ENCODE measurements around the gene OSBPL8.

DNA sequence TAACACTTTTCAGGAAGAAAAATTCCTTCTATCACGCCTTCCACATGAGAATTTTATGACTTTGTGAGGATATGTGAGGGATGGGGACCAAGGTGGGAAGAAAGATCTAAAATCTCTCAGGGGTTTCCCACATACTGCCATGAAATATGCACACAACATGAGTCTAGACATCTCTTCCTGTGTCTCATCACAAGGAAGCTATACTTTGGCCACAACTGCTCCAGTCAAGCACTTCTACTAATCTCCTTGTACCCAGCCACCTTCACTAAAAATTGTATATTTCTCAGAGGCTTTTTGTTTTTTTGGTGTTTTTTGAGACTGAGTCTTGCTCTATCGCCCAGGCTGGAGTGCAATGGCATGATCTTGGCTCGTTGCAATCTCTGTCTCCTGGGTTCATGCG lies 3.2 kb downstream of the OSBPL8 start:
- TF ChIP-seq, protein P1, sequence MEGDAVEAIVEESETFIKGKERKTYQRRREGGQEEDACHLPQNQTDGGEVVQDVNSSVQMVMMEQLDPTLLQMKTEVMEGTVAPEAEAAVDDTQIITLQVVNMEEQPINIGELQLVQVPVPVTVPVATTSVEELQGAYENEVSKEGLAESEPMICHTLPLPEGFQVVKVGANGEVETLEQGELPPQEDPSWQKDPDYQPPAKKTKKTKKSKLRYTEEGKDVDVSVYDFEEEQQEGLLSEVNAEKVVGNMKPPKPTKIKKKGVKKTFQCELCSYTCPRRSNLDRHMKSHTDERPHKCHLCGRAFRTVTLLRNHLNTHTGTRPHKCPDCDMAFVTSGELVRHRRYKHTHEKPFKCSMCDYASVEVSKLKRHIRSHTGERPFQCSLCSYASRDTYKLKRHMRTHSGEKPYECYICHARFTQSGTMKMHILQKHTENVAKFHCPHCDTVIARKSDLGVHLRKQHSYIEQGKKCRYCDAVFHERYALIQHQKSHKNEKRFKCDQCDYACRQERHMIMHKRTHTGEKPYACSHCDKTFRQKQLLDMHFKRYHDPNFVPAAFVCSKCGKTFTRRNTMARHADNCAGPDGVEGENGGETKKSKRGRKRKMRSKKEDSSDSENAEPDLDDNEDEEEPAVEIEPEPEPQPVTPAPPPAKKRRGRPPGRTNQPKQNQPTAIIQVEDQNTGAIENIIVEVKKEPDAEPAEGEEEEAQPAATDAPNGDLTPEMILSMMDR (conservative IDR thresholded peaks at IDR 0.05 in 1 of 2, IDR thresholded peaks at IDR 0.05 in 1 of 2; ENCODE audit: low read depth in 1 of 2, low read length in 2 of 2): no peak
- no peak for TF ChIP-seq EZH2 (IDR thresholded peaks at IDR 0.05; ENCODE audit: low read length, missing control alignments)
